GM21528 (cell line): ENCODE measurements around the gene RNF32.
A peak's percentile ranks its signal among the peaks of the same experiment; 100 is the strongest.

Experiments
- ATAC-seq: cut with Tn5 transposase; IDR thresholded peaks from one replicate; pipeline ENCODE4 v1.9.1; 2021; ENCODE audit warnings: mild to moderate bottlenecking, moderate library complexity; ENCODE audit not compliant: unreplicated experiment, low FRiP score

RNF32 gene

GRCh38 chr7:156640257-156640948 lies at the start of gene RNF32:
RNF32 (plus strand) TSS chr7:156640774; CDS start chr7:156643878, 3,104 bp downstream.
- peak; percentile 87 for ATAC-seq

DNA sequence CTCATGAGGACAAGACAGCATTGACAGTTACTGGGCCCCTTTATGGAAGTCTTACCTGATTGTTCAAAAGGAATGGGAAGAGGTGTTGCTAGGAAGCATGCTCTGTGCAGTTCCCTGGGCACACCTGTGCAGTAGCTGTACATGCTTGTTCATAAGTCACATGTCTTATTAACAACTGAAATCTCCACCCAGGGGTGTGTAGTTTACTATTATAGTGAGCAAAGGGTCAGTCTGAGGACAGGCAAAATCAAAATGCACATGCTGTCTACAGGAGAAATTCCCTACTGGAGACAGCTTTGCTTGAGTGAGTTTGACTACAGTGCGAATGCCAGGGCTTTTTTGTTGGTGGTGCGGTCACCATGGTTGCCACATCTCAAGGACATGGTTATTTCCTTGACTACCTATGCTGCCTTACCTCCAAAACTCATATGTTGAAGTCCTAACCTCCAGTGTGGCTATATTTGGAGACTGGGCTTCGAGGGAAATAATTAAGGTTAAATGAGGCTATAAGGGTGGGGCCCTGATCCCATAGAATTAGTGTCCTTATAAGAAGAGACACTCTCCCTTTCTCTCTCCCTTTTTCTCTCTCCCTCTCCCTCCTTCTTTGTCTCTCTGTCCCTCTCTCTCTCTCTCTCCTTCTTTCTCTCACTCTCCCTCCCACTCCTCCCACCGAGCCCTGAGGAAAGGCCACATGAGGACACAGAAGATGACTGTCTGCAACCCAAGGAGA lies 48.3 kb upstream of the RNF32 start:
- no peak for ATAC-seq

DNA sequence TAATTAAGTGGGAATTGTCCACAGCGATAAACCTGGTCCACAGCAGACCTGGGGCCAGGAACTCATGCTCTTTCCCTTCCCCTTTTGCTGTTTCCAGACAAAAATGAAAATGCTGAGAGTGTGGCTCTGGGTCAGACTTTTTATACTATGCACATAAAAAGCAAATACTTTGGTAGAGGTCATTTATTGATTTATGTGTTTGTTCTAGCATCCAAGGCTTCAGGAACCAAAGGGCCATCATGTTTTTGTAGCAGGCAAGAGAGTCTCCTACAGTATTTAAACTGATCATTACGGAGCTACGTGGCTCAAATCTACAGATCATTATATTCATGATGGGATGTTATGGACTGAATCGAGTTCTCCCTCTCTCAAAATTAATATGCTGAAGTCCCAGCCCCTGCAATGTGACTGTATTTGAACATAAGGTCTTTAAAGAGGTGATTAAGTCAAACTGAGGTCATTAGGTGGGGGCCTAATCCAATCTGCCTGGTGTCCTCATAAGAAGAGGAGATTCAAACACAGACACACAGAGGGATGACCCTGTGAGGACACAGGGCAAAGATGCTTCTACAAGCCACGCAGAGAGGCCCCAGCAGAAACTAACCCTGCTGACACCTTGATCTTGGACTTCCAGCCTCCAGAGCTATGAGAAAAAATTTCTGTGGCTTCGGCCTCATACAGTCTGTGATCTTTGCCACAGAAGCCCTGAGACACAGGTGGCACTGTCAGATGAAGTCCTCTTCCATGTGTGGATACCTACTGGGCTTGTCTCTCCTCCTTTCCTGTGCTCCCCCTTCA lies 46.1 kb upstream of the RNF32 start:
- ATAC-seq, result no peak

DNA sequence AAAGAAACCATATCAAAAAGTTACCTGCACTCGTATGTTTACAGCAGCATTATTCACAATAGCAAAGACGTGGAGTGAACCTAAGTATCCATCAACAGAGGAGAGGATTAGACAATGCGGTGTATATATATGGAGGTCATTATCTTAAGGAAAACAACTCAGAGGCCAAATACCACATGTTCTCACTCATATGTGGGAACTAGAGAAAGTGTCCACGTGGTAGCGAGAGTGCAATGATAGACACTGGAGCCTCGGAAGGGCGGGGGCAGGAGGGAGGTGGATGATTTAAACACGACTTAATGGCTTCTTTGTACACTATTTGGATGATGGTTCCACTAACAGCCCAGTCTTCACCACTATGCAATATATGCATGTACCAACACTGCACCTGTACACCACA lies 40.1 kb upstream of the RNF32 start:
- no peak for ATAC-seq

GRCh38 chr7:156602283-156602682 lies 38.3 kb upstream of the RNF32 start:
- ATAC-seq, result no peak

GRCh38 chr7:156603011-156603410 lies 37.6 kb upstream of the RNF32 start:
- no peak for ATAC-seq

- ATAC-seq, result no peak
Observed at GRCh38 chr7:156603629-156604028, 36.9 kb upstream of the RNF32 start.

DNA sequence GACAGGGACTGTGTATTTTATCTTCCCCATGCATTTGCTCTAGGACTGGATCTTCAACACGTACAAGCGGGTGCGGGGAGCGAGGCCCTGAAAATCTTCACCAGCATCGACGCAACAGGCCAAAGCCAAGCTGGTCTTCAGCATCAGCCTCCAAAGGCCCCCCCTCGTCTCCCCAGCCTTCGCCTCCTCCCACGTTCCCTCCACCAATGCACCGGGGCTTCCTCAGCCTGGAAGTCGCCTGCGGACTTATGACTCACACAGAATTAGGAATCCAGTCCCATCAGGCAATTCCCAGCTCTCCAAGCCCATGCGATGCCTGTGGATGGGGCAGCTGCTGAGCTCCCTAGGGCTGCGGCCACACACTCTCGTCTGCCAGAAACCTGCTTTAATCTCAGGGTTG lies 36.3 kb upstream of the RNF32 start:
- no peak for ATAC-seq

DNA sequence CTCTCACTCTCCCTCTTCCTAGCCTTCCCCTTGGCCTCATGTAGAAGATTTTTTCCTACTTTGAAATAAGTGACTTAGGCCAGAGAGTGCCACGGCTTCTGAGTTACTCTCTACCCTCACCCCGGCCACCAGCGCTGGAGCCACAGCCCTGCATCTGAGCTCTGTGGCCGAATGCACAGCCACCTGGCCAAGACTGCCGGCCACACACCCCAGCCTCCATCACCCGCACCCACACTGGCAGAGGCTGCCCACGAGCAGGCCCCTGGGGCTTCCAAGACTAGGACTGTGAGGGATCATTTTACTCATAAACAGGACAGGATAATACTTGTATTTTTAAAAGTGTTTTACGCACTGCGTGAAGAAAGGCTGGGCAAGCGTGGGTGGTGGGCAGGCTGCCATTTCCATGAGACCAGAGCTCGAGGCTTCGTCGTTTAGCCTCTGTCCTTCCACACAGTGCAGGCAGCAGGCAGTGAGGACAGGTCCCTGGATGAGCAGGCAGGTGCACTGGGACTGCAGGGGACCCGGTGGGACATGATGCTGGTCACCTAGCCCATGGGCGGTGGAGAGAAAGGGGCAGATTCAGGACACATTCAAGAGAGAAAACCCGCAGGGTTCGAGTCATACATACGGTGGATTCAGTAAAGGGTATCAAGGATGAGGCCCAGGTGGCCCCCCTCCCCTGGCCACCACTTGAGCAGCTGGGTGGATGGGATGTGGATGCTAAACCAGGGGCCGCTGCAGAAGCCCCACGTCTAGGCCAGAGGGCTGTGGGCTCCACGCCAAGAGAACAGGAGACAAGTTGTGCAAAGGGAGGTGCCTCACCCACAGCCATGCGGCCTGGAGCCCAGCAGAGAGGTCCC lies 35.5 kb upstream of the RNF32 start:
- ATAC-seq, result no peak

DNA sequence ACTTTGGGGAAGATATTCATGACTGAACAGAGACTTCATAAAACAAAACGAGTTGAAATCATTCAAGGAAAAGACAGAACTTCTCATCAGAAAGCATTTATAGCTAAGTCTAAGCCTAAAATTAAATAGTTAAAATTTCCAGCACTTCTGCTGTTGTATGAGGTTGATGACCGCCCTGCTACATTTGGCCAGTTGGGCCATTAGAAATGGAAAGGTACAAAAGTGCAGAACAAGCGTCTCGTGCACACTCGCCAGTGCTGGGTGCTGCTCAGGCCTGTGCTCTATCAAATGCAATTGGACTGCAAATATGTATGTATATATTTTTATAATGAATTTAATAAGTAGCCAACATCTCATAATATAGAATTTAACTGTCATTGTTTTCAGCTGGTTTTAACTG lies 34.4 kb upstream of the RNF32 start:
- no peak for ATAC-seq

GRCh38 chr7:156606691-156607331 lies 33.8 kb upstream of the RNF32 start:
- no peak for ATAC-seq

GRCh38 chr7:156607332-156608172 lies 33.0 kb upstream of the RNF32 start:
- no peak for ATAC-seq

- ATAC-seq, result no peak
Observed at GRCh38 chr7:156608173-156608478, 32.4 kb upstream of the RNF32 start.

DNA sequence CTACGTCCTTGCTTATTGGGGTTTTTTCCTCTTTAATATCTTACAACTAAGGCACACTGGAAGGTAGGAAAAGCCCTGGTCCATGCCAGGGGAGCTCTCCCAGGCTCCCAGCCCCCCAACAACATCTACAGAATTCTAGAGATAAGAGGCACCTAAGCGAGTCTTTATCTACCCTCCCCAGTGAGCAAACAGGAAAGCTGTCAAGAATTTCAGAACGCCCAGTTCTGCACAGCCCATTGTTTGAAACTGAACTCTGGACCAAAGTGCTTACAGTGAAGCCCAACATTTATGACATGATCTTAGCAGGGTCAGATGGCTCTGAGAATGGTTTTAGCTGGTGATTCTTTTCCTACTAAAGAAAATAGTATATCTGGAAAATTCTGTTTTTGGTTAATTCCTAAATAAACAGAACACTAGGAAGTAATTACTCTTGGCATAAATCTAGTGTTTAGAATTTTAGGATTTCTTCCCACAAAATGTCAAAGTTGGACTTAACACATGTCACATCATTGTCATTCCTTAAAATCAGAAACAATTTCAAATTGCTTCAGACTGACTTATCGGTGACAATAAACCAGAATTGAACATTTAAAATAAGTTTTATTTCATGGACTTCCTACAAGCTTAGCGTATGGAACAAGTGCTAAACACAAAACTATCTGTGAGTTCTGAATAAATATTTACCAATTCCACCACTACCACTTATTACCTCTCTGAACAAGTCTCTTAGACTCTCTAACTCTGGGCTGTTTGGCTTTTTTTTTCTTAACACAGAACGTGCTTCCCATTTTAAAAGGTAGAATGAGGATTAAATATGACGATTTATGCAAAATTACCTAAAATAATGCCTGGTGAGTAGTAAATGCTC lies 31.3 kb upstream of the RNF32 start:
- ATAC-seq, result no peak

DNA sequence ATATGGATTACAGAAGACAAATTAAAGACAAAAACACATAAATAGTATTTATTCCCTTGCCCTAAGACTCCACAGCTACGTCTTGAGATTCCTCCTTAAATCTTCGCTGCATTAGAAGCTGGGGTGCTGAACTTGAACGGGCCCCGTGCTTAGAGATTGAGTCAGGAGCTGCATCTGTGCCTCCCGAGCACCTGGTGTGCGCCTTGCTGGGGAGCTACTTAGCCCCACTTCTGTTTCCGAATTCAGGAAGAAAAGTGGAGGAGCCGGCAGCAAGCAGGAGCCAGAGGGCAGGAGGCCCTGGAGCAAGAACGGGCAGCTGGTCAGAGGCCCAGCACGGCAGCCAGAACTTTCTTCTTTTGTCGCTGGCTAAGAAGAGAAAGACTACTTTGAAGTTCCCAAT lies 30.4 kb upstream of the RNF32 start:
- ATAC-seq, result no peak

- ATAC-seq, result no peak
Observed at GRCh38 chr7:156610601-156611000, 30.0 kb upstream of the RNF32 start.

- ATAC-seq, result no peak
Observed at GRCh38 chr7:156611014-156612010, 29.3 kb upstream of the RNF32 start.
